Measurements from ENCODE around the gene SLC26A11. TPM values are rescaled to one million over a fixed set of nuclear protein-coding genes. Genes with fewer than 3 reads are reported as not detected.
"Not testable (repeated sequence)": the region's sequence is repeated elsewhere in the genome, so short reads cannot be mapped to it uniquely, and the experiment has no call there.

SLC26A11 gene
- total RNA-seq, 1 donor from 2014 or later, result 5.4 TPM

GRCh38 chr17:80281516-80281915, 61.3 kb downstream of the SLC26A11 start:
- no peak for DNase-seq (ENCODE audit: low read depth, low spot score)

DNA sequence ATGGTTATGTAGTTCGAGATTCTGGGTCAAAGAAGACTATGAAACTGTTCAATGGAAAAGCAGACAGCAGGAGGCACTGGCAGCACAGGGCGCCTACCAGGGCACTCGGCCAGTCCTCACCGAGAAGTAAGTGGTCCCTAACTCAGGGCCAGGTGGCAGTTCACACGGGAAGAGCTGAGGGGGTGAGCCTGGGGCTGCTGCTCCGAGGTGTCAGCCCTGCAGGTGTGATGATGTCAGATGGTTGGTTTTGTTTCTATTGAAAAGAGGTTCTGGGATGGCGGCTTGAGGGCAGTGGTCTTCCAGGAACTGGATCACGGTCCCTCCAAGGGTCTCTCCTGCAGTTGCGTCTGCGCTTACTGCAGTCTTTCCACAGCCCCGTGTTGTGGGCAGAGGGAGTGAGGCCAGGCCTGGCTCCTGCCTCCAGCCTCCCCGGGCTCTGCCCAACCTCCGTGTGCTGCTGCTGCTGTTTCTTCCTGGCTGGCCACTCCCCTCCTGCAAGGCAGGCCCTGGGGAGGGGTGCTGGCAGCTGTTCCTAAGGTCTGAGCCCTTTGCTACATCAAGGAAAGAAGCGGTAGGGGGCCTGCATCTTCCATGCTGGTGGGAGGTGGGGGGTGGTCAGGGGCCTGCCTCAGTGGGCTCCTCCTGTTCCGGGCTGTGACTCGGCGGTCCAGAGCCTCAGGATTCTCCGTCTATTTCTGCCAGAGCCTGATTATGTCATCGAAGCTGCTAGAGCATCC, 63.1 kb downstream of the SLC26A11 start:
- DNase-seq (ENCODE audit: low read depth, low spot score), result no peak

DNA sequence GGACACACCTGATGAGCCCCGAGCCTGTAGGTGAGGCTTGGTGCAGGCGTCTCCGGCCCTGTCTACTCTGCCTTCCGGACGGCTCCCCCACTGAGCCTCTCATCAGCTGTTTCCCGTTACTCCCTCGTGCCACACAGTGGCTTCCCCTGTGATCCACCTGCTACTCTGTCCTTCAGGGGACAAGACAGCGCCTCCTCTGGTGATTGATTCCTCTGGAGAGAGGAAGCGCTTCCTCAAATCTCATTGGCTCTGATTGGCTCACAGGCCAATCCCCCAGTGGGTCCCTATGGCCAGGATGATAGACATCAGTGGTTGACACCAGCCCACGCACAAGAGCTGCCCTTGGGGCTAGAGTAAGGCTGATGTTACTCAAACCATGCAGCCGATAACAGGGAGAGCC, 64.4 kb downstream of the SLC26A11 start:
- DNase-seq (ENCODE audit: low read depth, low spot score), result no peak

- DNase-seq (ENCODE audit: low read depth, low spot score), result no peak
Measured at GRCh38 chr17:80285237-80285920, 65.2 kb downstream of the SLC26A11 start.

DNA sequence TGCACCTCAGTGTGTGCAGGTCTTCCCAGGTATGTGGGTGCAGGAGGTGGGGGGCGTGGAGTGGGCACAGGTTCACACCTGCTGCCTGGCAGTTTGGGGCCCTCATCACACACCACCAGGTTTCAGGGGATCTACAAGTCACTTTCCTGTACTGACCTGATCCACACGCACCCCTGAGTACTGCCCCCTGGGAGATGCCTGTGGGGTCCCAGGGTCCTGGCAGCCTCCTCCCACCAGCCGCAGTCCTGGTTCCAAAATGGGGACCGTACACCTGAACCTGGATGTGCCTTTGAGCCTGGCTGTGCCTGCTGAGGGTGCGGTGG, 66.4 kb downstream of the SLC26A11 start:
- DNase-seq (ENCODE audit: low read depth, low spot score), result no peak

GRCh38 chr17:80287038-80287437, 66.8 kb downstream of the SLC26A11 start:
- DNase-seq (ENCODE audit: low read depth, low spot score), result no peak

- DNase-seq (ENCODE audit: low read depth, low spot score), result no peak
Measured at GRCh38 chr17:80287806-80288567, 67.8 kb downstream of the SLC26A11 start.

DNA sequence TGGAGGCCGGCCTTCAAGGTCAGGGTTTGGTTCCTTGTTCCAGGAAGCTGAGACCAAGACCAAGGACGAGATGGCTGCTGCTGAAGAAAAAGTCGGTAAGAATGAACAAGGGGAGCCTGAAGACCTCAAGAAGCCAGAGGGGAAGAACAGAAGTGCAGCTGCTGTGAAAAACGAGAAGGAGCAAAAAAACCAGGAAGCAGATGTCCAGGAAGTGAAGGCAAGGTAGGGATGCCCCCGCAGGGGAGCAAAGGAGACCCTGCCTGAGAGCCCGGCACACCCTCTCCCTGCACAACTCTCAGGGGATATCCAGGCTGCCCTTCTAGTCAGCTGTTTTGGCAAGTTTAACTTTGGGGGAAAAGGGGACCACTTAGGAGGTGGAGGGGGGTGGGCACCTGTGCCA, 69.4 kb downstream of the SLC26A11 start:
- DNase-seq (ENCODE audit: low read depth, low spot score), result no peak

DNA sequence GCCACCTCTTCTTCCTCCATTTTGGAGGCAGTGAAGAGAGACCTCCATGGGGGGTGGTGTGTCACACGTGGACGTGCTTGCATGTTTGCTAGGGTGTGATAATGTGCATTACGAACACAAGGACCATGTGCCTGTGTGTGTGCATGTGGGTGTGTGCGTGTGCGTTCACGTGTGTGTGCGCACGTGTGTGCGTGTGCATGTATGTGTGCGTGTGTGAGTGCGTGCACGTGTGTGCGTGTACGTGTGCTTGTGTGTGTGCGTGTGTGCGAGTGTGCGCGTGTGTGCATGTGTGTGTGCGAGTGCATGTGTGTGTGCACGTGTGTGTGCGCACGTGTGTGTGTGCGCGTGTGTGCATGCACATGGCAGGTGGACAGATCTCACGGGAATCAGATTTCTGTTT, 69.9 kb downstream of the SLC26A11 start:
- no peak for DNase-seq (ENCODE audit: low read depth, low spot score)

DNA sequence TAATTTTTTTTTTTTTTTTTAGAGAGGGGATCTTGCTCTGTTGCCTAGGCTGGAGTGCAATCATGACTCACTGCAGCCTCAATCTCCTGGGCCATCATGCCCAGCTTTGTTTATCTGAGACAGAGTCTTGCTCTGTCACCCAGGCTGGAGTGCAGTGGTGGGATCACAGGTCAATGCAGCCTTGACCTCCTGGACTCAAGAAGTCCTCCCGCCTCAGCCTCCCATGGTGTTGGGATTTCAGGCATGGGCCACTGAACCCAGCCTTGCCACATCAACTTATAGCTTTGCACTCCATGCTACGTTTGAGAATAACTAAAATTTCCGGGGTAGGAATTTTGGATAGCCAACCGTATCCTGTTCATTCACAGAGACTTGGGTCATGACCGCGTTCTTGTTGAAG, 71.0 kb downstream of the SLC26A11 start:
- DNase-seq (ENCODE audit: low read depth, low spot score), result no peak

- DNase-seq (ENCODE audit: low read depth, low spot score), result no peak
Measured at GRCh38 chr17:80291691-80292487, 71.7 kb downstream of the SLC26A11 start.

DNA sequence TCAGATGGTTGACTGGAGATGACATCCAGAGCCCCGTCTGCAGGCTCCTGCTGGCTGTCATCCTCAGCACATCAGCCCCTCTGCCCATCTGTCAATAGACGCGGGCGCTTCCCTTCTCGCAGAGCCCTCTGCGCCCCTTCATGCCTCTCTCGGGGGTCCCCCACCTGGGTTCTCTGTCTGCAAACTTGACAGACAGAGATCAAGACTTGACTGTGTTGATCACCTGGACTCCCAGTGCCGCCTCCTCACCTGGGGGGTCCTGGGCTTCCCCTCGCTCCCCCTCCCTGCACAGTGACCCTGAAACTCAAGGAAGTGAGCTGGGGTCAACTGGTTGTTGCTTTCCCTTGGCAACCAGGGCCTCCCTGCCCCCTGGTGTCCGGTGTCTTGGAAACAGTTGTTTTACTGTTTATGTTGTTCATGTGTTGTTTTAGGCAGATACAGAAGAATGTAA, 72.3 kb downstream of the SLC26A11 start:
- DNase-seq (ENCODE audit: low read depth, low spot score), result no peak

DNA sequence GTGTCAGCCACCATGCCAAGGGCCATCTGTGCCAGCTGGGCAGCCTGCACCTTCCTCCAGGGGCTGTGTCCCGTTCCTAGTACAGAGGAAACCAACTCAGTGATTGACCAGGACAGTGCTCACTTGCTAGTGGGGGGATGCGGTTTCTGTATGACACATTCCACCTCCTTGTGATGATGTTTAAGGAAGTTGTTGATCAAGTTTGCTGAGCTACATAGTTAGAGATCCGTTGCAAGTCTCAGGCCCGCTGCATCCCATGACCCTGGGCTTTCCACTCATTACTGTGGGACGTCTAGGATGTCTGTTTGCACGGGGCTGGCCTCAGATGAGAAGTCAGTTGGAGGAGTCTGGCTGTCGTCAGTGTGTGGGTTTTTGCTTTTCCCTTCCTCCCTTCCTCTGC, 74.0 kb downstream of the SLC26A11 start:
- DNase-seq (ENCODE audit: low read depth, low spot score), result no peak

DNA sequence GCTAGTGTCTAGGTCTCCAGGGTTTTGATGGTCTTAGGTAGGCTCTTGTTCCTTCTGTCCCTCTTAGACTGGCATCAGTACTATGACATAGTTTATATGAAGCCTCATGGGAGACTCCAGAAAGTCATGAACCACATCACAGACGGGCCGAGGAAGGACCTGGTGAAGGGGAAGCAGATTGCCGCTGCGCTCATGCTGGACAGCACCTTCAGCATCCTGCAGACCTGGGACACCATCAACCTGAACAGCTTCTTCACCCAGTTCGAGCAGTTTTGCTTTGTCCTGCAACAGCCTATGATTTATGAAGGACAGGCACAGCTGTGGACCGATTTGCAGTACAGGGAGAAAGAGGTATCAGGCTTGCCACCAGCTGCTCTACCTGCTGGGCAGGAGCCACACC, 74.4 kb downstream of the SLC26A11 start:
- DNase-seq (ENCODE audit: low read depth, low spot score), result no peak

- no peak for DNase-seq (ENCODE audit: low read depth, low spot score)
Measured at GRCh38 chr17:80295146-80295545, 74.9 kb downstream of the SLC26A11 start.

DNA sequence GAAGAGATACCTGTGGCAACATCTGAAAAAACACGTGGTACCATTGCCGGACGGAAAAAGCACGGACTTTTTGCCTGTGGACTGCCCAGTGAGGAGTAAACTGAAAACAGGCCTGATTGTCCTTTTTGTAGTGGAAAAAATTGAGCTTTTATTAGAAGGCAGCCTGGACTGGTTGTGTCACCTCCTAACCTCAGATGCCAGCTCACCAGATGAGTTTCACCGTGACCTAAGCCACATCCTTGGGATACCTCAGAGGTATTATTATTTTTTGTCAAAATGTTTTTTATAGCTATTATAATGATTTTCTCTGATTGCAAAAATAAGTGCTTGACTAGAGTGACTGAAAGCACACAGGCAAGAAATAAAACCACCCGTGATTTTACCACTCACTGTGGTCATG, 75.3 kb downstream of the SLC26A11 start:
- DNase-seq (ENCODE audit: low read depth, low spot score), result no peak

DNA sequence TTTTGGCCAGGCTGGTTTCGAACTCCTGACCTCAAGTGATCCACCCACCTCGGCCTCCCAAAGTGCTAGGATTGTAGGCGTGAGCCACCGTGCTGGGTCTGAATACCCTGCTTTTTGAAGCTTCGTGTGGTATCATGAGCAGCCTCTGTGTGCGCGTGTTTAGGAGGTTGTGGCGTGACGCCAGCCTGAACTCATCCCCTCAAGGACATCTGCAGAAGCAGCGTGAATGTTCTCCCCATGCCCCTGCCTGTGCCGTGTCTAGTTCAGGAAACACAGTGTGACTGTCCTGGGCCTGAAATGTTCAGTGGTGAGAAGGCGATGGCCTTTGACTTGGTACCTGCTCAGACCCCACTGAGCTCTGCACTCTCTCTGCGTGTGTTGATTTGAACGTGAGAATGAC, 76.0 kb downstream of the SLC26A11 start:
- no peak for DNase-seq (ENCODE audit: low read depth, low spot score)

DNA sequence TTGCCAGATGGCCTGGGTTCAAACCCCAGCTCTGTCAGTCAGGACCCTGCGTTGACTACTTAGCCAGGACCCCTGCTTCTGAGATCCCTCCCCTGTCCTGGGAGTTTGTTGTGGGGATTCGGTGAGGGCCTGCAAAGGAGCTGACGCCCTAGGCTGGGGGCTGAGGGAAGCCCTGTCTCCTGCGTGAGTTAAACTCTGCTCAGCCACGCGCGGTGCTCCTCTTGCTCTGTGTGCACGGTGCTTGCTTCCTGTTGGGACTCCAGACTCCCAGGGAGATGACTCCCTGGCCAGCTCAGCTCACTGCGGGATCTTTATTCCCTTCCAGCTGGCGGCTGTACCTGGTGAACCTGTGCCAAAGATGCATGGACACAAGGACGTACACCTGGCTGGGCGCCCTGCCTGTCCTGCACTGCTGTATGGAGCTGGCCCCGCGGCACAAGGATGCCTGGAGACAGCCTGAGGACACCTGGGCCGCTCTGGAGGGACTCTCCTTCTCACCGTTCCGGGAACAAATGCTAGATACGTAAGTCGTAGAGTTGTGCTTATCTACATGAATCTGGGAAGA, 77.9 kb downstream of the SLC26A11 start:
- DNase-seq (ENCODE audit: low read depth, low spot score), result no peak

- DNase-seq (ENCODE audit: low read depth, low spot score), result not testable (repeated sequence)
Measured at GRCh38 chr17:80299350-80300100, 79.3 kb downstream of the SLC26A11 start.

GRCh38 chr17:80300756-80301155, 80.5 kb downstream of the SLC26A11 start:
- DNase-seq (ENCODE audit: low read depth, low spot score), result not testable (repeated sequence)
